K562 (cell line): ENCODE data around the gene ABCC9. TPM values are rescaled to one million over a fixed set of nuclear protein-coding genes. Genes with fewer than 3 reads are reported as not detected.

Experiments
- ATAC-seq: fragments of 200-7000 bp; cut with Tn5 transposase; 3 replicates; pipeline ENCODE4 v1.9.1; 2020; ENCODE audit warnings: moderate library complexity
- BruUV-seq: library from RNA; stranded (reverse); fragments of 400-500 nt; replicated peaks from 2 replicates; lab custom pipeline; 2021; lab: Mats Ljungman, UMichigan
- CTCF ChIA-PET: fragments of 300-600 bp; formaldehyde crosslinking; extraction: SDS; loops from one replicate; lab custom pipeline; 2021; ENCODE audit warnings: low intra/inter-chr PET ratio; lab: Yijun Ruan, JAX
- POLR2A ChIA-PET: fragments of 300-600, 350-650 bp; sonication (Branson Sonifier 250); formaldehyde crosslinking; extraction: SDS; loops from one replicate; lab custom pipeline; 2021; ENCODE audit warnings: antibody characterized with exemption, inconsistent platforms; lab: Yijun Ruan, JAX
- DNase-seq, 4 experiments: peaks; one replicate each; pipeline versions ENCODE4 v3.0.0 to v3.0.0-alpha.2; 2011 to 2018; ENCODE audit warnings: low spot score in 3 of 4, mixed read lengths in 3 of 4; ENCODE audit errors: extremely low read depth in 1 of 4
- FAIRE-seq: peaks from 2 replicates; lab custom pipeline; 2011; peaks lifted over from hg19 to GRCh38; lab: Jason Lieb, UNC
- H2AFZ ChIP-seq: 2 replicates; pipeline ENCODE4 v1.6.0; 2011; ENCODE audit warnings: low read depth, low read length, control low read depth, inconsistent platforms
- H3K27ac ChIP-seq: fragments of 200-600 bp; 3 replicates; pipeline ENCODE4 v1.8.0; 2011; ENCODE audit warnings: low read depth, mild to moderate bottlenecking, control low read depth, inconsistent platforms, low read length, moderate library complexity, mixed read lengths; ENCODE audit errors: extremely low read depth
- H3K27me3 ChIP-seq, 2 experiments: fragments of 300-600 bp in 1 of 2; 2 replicates in 1 of 2; 3 replicates in 1 of 2; pipeline versions ENCODE4 v1.6.0 to v1.8.0; 2011; ENCODE audit warnings: inconsistent platforms in 2 of 2, low read length in 2 of 2, mild to moderate bottlenecking in 1 of 2, mixed read lengths in 1 of 2, moderate library complexity in 1 of 2; ENCODE audit not compliant: control insufficient read depth in 2 of 2, insufficient read depth in 2 of 2
- H3K36me3 ChIP-seq: fragments of 300-600 bp; 3 replicates; pipeline ENCODE4 v1.8.0; 2011; ENCODE audit warnings: mild to moderate bottlenecking, low read length, inconsistent platforms; ENCODE audit not compliant: control insufficient read depth, insufficient read depth
- H3K4me1 ChIP-seq, 2 experiments: fragments of 200-600 bp in 1 of 2; replicated peaks in 1 of 2; 2 replicates in 1 of 2; 3 replicates in 1 of 2; pipeline versions ENCODE4 v1.5.1 to v1.8.0; 2011; ENCODE audit warnings: inconsistent platforms in 2 of 2, low read length in 2 of 2, mild to moderate bottlenecking in 1 of 2, mixed read lengths in 1 of 2, moderate library complexity in 1 of 2; ENCODE audit not compliant: control insufficient read depth in 2 of 2, insufficient read depth in 2 of 2
- H3K4me2 ChIP-seq: 2 replicates; pipeline ENCODE4 v1.6.1; 2011; ENCODE audit warnings: low read length, control low read depth, inconsistent platforms, mixed read lengths; ENCODE audit not compliant: insufficient read depth
- H3K4me3 ChIP-seq: fragments of 200-600 bp; sonication (generic), shearing (Covaris generic); 2 replicates; pipeline ENCODE4 v1.5.1; 2016; ENCODE audit warnings: control low read depth, inconsistent platforms
- H3K79me2 ChIP-seq: fragments of 200-600 bp; 3 replicates; pipeline ENCODE4 v1.8.0; 2011; ENCODE audit warnings: low read length, inconsistent platforms; ENCODE audit not compliant: control insufficient read depth, insufficient read depth
- H3K9ac ChIP-seq, 2 experiments: 2 replicates each; pipeline versions ENCODE4 v1.6.0 to v1.6.1; 2011; ENCODE audit warnings: low read depth in 2 of 2, low read length in 2 of 2, control low read depth in 1 of 2, inconsistent platforms in 1 of 2, mild to moderate bottlenecking in 1 of 2, mixed read lengths in 1 of 2; ENCODE audit not compliant: insufficient read depth in 1 of 2
- H3K9me1 ChIP-seq: one replicate; pipeline ENCODE4 v1.6.0; 2011; ENCODE audit warnings: inconsistent platforms, mild to moderate bottlenecking, low read length, moderate library complexity; ENCODE audit not compliant: control insufficient read depth, insufficient read depth
- H3K9me3 ChIP-seq: replicated peaks from 2 replicates; pipeline ENCODE4 v1.5.1; 2011; ENCODE audit warnings: low read depth, low read length, inconsistent platforms; ENCODE audit not compliant: control insufficient read depth, insufficient read depth
- H4K20me1 ChIP-seq: replicated peaks from 2 replicates; pipeline ENCODE4 v1.6.1; 2011; ENCODE audit warnings: low read length, inconsistent platforms, mixed read lengths; ENCODE audit not compliant: control insufficient read depth, insufficient read depth
- C11orf30 ChIP-seq: fragments of 450-650 bp; IDR thresholded peaks from 2 replicates; pipeline ENCODE4 v1.6.1; 2016; ENCODE audit warnings: low read depth, mild to moderate bottlenecking
- DDX20 ChIP-seq: fragments of 450-650 bp; IDR thresholded peaks from 2 replicates; pipeline ENCODE4 v1.6.1; 2016; ENCODE audit warnings: missing genetic modification characterization, low read depth, mild to moderate bottlenecking, missing compliant biosample characterization, moderate library complexity
- GTF3C2 ChIP-seq: IDR thresholded peaks from 3 replicates; pipeline ENCODE4 v1.6.1; 2011; ENCODE audit warnings: borderline replicate concordance, mild to moderate bottlenecking, moderate library complexity; ENCODE audit not compliant: insufficient read length; ENCODE audit errors: extremely low read depth
- HINFP ChIP-seq: fragments of 450-650 bp; conservative IDR thresholded peaks from 2 replicates; pipeline ENCODE4 v1.6.1; 2016; ENCODE audit warnings: missing genetic modification characterization, low read depth, mild to moderate bottlenecking, control low read depth, missing compliant biosample characterization
- KLF10 ChIP-seq: fragments of 250-450 bp; sonication (Bioruptor Pico); IDR thresholded peaks from 2 replicates; pipeline ENCODE4 v1.6.1; 2021; ENCODE audit warnings: matching md5 sums
- NFE2L1 ChIP-seq: fragments of 450-650 bp; IDR thresholded peaks from 2 replicates; pipeline ENCODE4 v1.6.1; 2016; ENCODE audit warnings: missing genetic modification characterization, low read depth, mild to moderate bottlenecking, missing compliant biosample characterization, moderate library complexity, borderline replicate concordance
- PHF20 ChIP-seq: fragments of 450-650 bp; IDR thresholded peaks from 2 replicates; pipeline ENCODE4 v1.6.1; 2018; ENCODE audit not compliant: partially characterized antibody
- PTBP1 ChIP-seq: fragments of 200-400 bp; formaldehyde crosslinking; IDR thresholded peaks from 2 replicates; pipeline ENCODE4 v1.6.1; 2017; ENCODE audit warnings: low read depth, low read length
- SUPT5H ChIP-seq: fragments of 450-650 bp; IDR thresholded peaks from 2 replicates; pipeline ENCODE4 v1.6.1; 2016
- TBL1XR1 ChIP-seq, 2 experiments: IDR thresholded peaks; 2 replicates each; pipeline ENCODE4 v1.6.1; 2012; ENCODE audit warnings: improper control_type of control experiment in 2 of 2, low read length in 2 of 2, mild to moderate bottlenecking in 1 of 2
- XRCC3 ChIP-seq: fragments of 450-650 bp; IDR thresholded peaks from 2 replicates; pipeline ENCODE4 v1.6.1; 2017; ENCODE audit warnings: mild to moderate bottlenecking, moderate library complexity
- YBX1 ChIP-seq: fragments of 450-650 bp; IDR thresholded peaks from 2 replicates; pipeline ENCODE4 v1.7.1; 2016; ENCODE audit warnings: mild to moderate bottlenecking
- ZNF23 ChIP-seq: fragments of 250-450 bp; sonication (Bioruptor Pico); IDR thresholded peaks from 2 replicates; pipeline ENCODE4 v1.4.0; 2020; ENCODE audit warnings: mild to moderate bottlenecking
- ZNF282 ChIP-seq: sonication (generic); formaldehyde crosslinking; IDR thresholded peaks from 2 replicates; pipeline ENCODE4 v1.8.1; 2023; ENCODE audit warnings: missing genetic modification reagents
- ZNF3 ChIP-seq: fragments of 250-450 bp; sonication (Bioruptor Pico); IDR thresholded peaks from 2 replicates; pipeline ENCODE4 v1.5.0; 2021; ENCODE audit warnings: mild to moderate bottlenecking, moderate library complexity
- ZNF354B ChIP-seq: fragments of 250-450 bp; sonication (Bioruptor Pico); IDR thresholded peaks from 2 replicates; pipeline ENCODE4 v1.4.0; 2020
- ZZZ3 ChIP-seq: fragments of 450-650 bp; IDR thresholded peaks from 2 replicates; pipeline ENCODE4 v1.6.1; 2016; ENCODE audit warnings: antibody characterized with exemption, mild to moderate bottlenecking, moderate library complexity
- WGBS: fragments of 100-300 bp; shearing (Covaris generic); methylation state at CpG from one replicate; pipeline ENCODE4 v1.1.6; 2016; ENCODE audit warnings: low coverage, mixed read lengths; ENCODE audit not compliant: insufficient coverage; ENCODE audit errors: missing lambda C conversion rate; 5-methylcytosine and 5-hydroxymethylcytosine counted together
- in situ Hi-C: fragments of 300-500 bp; cut with MboI; formaldehyde crosslinking; loops from 4 replicates; pipeline ENCODE4 v1.15.0; 2018; ENCODE audit warnings: inconsistent platforms, mixed read lengths
- intact Hi-C: fragments of 100-400 bp; cut with micrococcal nuclease; formaldehyde crosslinking; loops from 2 replicates; pipeline ENCODE4 v1.14.2; 2022
- polyA plus RNA-seq, 8 experiments: library from polyadenylated mRNA; depleted of rRNA in 4 of 8; stranded (reverse) in 5 of 8; unstranded in 3 of 8; fragments of >200 nt; fragmentation: Nextera tagmentation in 2 of 8; fragmentation: Illumina TruSeq in 1 of 8; extraction: Ambion mirVana in 2 of 8; extraction: Trizol in 1 of 8; gene quantifications; 2 replicates each; pipeline versions ENCODE4 v1.2.1 to v1.2.3, GENCODE V29; 2011 to 2014; ENCODE audit warnings: inconsistent platforms in 1 of 8, missing spikeins in 1 of 8
- total RNA-seq, 7 experiments: library from RNA; depleted of rRNA in 6 of 7; stranded (reverse); fragments of >200 nt in 6 of 7; fragmentation: Illumina TruSeq in 2 of 7; extraction: Trizol in 2 of 7; gene quantifications; 2 replicates each; pipeline versions ENCODE4 v1.2.1 to v1.2.3, GENCODE V29; 2011 to 2021; ENCODE audit warnings: low replicate concordance in 1 of 7

Gene ABCC9
- total and polyA plus RNA-seq, 9 of the 15 experiments (the other 6 are each of a cell fraction or from before 2014, with no cell fraction given): 0.05 to 0.40 (median 0.18) TPM

- H3K4me1 ChIP-seq: no peaks in the 10 kb centered on the region
- no peaks in the 10 kb centered on the region for H4K20me1 ChIP-seq
- no peak overlapping the region for H3K27ac ChIP-seq
- FAIRE-seq (no peak), DNase-seq (no peak), ATAC-seq (no peak)
- H3K9me1 ChIP-seq: no peaks in the 10 kb centered on the region
- H3K9me3 ChIP-seq: no peaks in the 10 kb centered on the region
- no peak overlapping the region for H2AFZ ChIP-seq
- no peaks in the 10 kb centered on the region for H3K79me2 ChIP-seq
- no peak overlapping the region for H3K4me2 ChIP-seq
- H3K27me3 ChIP-seq: no peaks in the 10 kb centered on the region
- BruUV-seq: no TSS peak
- ChIA-PET CTCF (no interaction called here), POLR2A (interaction anchor here (0.7 kb wide), 1 partner anchor 1234 kb away, joined by 3 read pairs; no protein-coding TSS in a partner anchor)
- no peaks in the 10 kb centered on the region for H3K36me3 ChIP-seq
- no peak overlapping the region for H3K9ac ChIP-seq
- no peak for TF ChIP-seq ZNF354B (CRISPR knock-in tag)
- TF ChIP-seq PTBP1: no peak
- no peak for TF ChIP-seq ZNF282 (CRISPR knock-in tag)
- no peak for TF ChIP-seq ZNF3
- no peak for TF ChIP-seq KLF10 (CRISPR knock-in tag)
- no peak for TF ChIP-seq DDX20 (tag)
- no peak for TF ChIP-seq PHF20
- no peak for TF ChIP-seq TBL1XR1 (IDR thresholded peaks at IDR 0.05; ENCODE audit: low read length in 2 of 2)
- TF ChIP-seq ZZZ3: no peak
- TF ChIP-seq NFE2L1 (tag): no peak
- TF ChIP-seq GTF3C2: no peak
- no peak for TF ChIP-seq YBX1
- no peak for TF ChIP-seq SUPT5H
- TF ChIP-seq C11orf30: no peak
- TF ChIP-seq ZNF23 (CRISPR knock-in tag): no peak
- no peak for TF ChIP-seq XRCC3
- TF ChIP-seq HINFP (tag): no peak
- H3K4me3 ChIP-seq: no peak overlapping the region
- intact Hi-C loops (no loop called here), in situ Hi-C loops (no loop called here)
- WGBS: no CpG with 5 or more reads among the region's 1 CpG
These were observed 90.1 kb downstream of the ABCC9 start for GRCh38 chr12:21851151-21851550.
